GM12892 (cell line): Measurements from ENCODE around the gene CMTM8.

ENCODE experiments used
- POLR2A ChIP-seq: IDR thresholded peaks from 2 replicates; pipeline ENCODE4 v1.6.1; 2011; ENCODE audit warnings: low read depth, low read length, control low read depth
- POLR2AphosphoS5 ChIP-seq: IDR thresholded peaks from 2 replicates; pipeline ENCODE4 v1.6.1; 2011; ENCODE audit warnings: low read depth, low read length, control low read depth

DNA sequence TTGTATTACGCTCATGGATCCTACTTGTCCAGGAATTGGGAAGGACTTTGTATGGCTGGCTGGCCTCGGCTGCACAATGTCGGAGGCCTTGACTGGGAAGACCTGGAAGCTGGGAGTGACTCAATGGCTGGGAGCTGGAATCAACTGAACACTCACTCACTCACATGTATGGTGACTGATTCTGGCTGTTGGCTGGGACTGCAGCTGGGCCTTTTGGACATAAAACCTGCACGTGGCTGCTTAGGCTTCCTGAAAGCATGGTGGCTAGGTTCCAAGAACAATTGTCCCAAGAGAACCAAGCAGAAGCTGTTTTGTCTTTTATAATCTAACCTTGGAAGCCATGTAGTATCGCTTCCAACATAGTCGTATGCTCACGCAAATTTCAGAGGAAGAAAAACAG, 38.0 kb upstream of the CMTM8 start:
- TF ChIP-seq POLR2AphosphoS5 (no peak), POLR2A (no peak)
